ENCODE results near the gene CIDEC.

DNA sequence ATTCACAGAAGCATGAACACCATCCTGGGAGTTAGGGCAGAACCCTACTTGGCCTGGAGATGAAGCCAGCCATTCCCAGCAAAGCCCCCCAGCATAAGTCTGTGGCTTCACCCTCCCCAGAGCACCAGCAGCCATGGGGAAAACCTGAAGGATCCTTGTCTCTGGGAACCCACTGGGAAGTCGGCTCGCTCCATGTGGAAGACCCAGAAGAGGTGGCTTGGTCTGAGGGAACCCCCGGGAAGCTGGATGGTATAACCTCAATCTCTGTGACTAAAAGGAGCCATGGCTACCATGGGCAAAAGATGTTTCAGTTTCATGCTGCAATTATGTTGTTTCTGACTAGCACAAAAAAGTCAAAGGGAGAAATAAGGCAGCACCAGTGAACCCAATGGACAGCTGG, 24.5 kb downstream of the CIDEC start:
- TF ChIP-seq FOXP1 (IDR thresholded peaks at IDR 0.05) (no peak), FOXP1 (CRISPR knock-in tag; IDR thresholded peaks at IDR 0.05) (no peak), ZBTB8A (CRISPR knock-in tag; IDR thresholded peaks at IDR 0.05; ENCODE audit: borderline replicate concordance, low read depth) (no peak), TCF7L2 (IDR thresholded peaks at IDR 0.05; ENCODE audit: low read depth, low read length) (no peak), ZNF766 (CRISPR knock-in tag; IDR thresholded peaks at IDR 0.05; ENCODE audit: borderline replicate concordance) (no peak), ZNF546 (CRISPR knock-in tag; conservative IDR thresholded peaks at IDR 0.05) (no peak), MED13 (CRISPR knock-in tag; IDR thresholded peaks at IDR 0.05) (no peak), CREM (IDR thresholded peaks at IDR 0.05) (no peak), CREM (CRISPR knock-in tag; IDR thresholded peaks at IDR 0.05) (no peak), ZNF652 (CRISPR knock-in tag; IDR thresholded peaks at IDR 0.05; ENCODE audit: borderline replicate concordance, low read depth) (no peak), TMF1 (CRISPR knock-in tag; IDR thresholded peaks at IDR 0.05; ENCODE audit: low read depth) (no peak), FOSL1 (CRISPR knock-in tag; IDR thresholded peaks at IDR 0.05; ENCODE audit: borderline replicate concordance) (no peak)
- TF ChIP-seq, protein P1, sequence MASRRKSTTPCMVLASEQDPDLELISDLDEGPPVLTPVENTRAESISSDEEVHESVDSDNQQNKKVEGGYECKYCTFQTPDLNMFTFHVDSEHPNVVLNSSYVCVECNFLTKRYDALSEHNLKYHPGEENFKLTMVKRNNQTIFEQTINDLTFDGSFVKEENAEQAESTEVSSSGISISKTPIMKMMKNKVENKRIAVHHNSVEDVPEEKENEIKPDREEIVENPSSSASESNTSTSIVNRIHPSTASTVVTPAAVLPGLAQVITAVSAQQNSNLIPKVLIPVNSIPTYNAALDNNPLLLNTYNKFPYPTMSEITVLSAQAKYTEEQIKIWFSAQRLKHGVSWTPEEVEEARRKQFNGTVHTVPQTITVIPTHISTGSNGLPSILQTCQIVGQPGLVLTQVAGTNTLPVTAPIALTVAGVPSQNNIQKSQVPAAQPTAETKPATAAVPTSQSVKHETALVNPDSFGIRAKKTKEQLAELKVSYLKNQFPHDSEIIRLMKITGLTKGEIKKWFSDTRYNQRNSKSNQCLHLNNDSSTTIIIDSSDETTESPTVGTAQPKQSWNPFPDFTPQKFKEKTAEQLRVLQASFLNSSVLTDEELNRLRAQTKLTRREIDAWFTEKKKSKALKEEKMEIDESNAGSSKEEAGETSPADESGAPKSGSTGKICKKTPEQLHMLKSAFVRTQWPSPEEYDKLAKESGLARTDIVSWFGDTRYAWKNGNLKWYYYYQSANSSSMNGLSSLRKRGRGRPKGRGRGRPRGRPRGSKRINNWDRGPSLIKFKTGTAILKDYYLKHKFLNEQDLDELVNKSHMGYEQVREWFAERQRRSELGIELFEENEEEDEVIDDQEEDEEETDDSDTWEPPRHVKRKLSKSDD (CRISPR knock-in tag; IDR thresholded peaks at IDR 0.05; ENCODE audit: low read depth) = no peak
- TF ChIP-seq, protein P2, sequence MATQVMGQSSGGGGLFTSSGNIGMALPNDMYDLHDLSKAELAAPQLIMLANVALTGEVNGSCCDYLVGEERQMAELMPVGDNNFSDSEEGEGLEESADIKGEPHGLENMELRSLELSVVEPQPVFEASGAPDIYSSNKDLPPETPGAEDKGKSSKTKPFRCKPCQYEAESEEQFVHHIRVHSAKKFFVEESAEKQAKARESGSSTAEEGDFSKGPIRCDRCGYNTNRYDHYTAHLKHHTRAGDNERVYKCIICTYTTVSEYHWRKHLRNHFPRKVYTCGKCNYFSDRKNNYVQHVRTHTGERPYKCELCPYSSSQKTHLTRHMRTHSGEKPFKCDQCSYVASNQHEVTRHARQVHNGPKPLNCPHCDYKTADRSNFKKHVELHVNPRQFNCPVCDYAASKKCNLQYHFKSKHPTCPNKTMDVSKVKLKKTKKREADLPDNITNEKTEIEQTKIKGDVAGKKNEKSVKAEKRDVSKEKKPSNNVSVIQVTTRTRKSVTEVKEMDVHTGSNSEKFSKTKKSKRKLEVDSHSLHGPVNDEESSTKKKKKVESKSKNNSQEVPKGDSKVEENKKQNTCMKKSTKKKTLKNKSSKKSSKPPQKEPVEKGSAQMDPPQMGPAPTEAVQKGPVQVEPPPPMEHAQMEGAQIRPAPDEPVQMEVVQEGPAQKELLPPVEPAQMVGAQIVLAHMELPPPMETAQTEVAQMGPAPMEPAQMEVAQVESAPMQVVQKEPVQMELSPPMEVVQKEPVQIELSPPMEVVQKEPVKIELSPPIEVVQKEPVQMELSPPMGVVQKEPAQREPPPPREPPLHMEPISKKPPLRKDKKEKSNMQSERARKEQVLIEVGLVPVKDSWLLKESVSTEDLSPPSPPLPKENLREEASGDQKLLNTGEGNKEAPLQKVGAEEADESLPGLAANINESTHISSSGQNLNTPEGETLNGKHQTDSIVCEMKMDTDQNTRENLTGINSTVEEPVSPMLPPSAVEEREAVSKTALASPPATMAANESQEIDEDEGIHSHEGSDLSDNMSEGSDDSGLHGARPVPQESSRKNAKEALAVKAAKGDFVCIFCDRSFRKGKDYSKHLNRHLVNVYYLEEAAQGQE (IDR thresholded peaks at IDR 0.05; ENCODE audit: borderline replicate concordance in 1 of 2, low read depth in 1 of 2, low read length in 2 of 2) = no peak
- TF ChIP-seq, protein P3, sequence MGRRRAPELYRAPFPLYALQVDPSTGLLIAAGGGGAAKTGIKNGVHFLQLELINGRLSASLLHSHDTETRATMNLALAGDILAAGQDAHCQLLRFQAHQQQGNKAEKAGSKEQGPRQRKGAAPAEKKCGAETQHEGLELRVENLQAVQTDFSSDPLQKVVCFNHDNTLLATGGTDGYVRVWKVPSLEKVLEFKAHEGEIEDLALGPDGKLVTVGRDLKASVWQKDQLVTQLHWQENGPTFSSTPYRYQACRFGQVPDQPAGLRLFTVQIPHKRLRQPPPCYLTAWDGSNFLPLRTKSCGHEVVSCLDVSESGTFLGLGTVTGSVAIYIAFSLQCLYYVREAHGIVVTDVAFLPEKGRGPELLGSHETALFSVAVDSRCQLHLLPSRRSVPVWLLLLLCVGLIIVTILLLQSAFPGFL (CRISPR knock-in tag; IDR thresholded peaks at IDR 0.05) = no peak

All from HepG2 (cell line).